ENCODE results near the gene MADD. TPM values are rescaled to one million over a fixed set of nuclear protein-coding genes. Genes with fewer than 3 reads are reported as not detected.
A peak's percentile ranks its signal among the peaks of the same experiment; 100 is the strongest.

Gene MADD
- total RNA-seq, 2 experiments from 2014 or later, result 55.7 to 61.2 TPM

DNA sequence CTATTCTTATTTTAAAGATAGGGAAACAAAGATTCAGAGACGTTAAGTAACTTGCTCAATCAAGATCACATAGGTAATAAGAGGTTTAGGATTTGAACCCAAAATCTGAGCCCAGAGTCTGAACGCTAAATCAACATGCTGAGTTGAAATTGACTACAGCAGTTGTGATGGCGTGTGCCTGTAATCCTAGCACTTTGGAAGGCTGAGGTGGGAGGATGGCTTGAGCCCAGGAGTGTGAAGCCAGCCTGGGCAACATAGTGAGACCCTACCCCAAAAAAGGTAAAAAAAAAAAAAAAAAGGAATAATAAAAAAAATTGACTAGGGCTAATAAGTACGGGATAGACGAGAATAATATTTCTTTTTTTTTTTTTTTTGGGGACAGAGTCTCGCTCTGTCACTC is 13.6 kb upstream of the MADD start:
- ATAC-seq (no peak), DNase-seq (no peak)
- TF ChIP-seq, protein P1, sequence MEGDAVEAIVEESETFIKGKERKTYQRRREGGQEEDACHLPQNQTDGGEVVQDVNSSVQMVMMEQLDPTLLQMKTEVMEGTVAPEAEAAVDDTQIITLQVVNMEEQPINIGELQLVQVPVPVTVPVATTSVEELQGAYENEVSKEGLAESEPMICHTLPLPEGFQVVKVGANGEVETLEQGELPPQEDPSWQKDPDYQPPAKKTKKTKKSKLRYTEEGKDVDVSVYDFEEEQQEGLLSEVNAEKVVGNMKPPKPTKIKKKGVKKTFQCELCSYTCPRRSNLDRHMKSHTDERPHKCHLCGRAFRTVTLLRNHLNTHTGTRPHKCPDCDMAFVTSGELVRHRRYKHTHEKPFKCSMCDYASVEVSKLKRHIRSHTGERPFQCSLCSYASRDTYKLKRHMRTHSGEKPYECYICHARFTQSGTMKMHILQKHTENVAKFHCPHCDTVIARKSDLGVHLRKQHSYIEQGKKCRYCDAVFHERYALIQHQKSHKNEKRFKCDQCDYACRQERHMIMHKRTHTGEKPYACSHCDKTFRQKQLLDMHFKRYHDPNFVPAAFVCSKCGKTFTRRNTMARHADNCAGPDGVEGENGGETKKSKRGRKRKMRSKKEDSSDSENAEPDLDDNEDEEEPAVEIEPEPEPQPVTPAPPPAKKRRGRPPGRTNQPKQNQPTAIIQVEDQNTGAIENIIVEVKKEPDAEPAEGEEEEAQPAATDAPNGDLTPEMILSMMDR (IDR thresholded peaks at IDR 0.05), result no peak
- H3K4me3 Mint-ChIP-seq, result no peak overlapping the region
- ChIA-PET POLR2A (no interaction called here), CTCF (interaction anchor here (4.2 kb wide), 1 partner anchor 77 kb away, joined by 46 read pairs; the partner anchor contains the start of gene ARFGAP2)
- no peaks in the 10 kb centered on the region for H3K9me3 Mint-ChIP-seq
- no peaks in the 10 kb centered on the region for H3K36me3 Mint-ChIP-seq (ENCODE audit: low read depth)
- intact Hi-C loops (cut with micrococcal nuclease), result loop anchor here (5.0 kb wide), 2 partner anchors 39 to 79 kb away; partner anchors contain the start of gene ARFGAP2
- peaks cover 18% of the 10 kb centered on the region for H3K4me1 Mint-ChIP-seq (ENCODE audit: low read depth)
- no peak overlapping the region for H3K27ac Mint-ChIP-seq
- no peaks in the 10 kb centered on the region for H3K27me3 Mint-ChIP-seq

DNA sequence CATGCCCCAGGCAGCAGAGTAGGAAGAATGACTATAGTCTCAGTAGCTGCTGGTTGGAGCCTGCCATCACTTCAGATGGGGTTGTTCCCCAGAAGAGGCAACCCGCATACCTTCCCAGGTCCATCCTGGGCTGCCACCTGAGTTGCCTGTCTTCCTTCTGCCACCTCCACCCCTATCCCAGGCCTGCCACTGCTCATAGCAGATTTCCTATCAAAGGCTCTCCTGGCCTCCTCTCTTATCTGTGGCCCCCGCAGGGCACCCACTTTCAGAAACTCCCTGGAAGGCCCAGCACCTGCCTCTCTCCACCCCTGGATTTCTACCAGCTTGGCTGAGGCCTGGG is 12.8 kb upstream of the MADD start:
- no peak overlapping the region for H3K4me3 Mint-ChIP-seq
- H3K4me1 Mint-ChIP-seq (ENCODE audit: low read depth), result peaks cover 18% of the 10 kb centered on the region
- ATAC-seq, result no peak
- DNase-seq, result no peak
- H3K27me3 Mint-ChIP-seq, result no peaks in the 10 kb centered on the region
- POLR2A ChIA-PET, result interaction anchor here (0.9 to 1.3 kb wide), 5 partner anchors 8 to 79 kb away, joined by 3 to 4 read pairs (median 3); partner anchors contain the start of genes ACP2 and DDB2
- no peak overlapping the region for H3K27ac Mint-ChIP-seq
- intact Hi-C loops (cut with micrococcal nuclease), result loop anchor here (5.0 kb wide), 2 partner anchors 40 to 80 kb away; partner anchors contain the start of gene ARFGAP2
- CTCF ChIA-PET, result interaction anchor here (1.2 to 5.4 kb wide), 3 partner anchors 8 to 78 kb away, joined by 3 to 47 read pairs (median 46); partner anchors contain the start of genes ACP2 and ARFGAP2
- no peaks in the 10 kb centered on the region for H3K36me3 Mint-ChIP-seq (ENCODE audit: low read depth)
- TF ChIP-seq, protein P1 (IDR thresholded peaks at IDR 0.05), result no peak
- no peaks in the 10 kb centered on the region for H3K9me3 Mint-ChIP-seq

DNA sequence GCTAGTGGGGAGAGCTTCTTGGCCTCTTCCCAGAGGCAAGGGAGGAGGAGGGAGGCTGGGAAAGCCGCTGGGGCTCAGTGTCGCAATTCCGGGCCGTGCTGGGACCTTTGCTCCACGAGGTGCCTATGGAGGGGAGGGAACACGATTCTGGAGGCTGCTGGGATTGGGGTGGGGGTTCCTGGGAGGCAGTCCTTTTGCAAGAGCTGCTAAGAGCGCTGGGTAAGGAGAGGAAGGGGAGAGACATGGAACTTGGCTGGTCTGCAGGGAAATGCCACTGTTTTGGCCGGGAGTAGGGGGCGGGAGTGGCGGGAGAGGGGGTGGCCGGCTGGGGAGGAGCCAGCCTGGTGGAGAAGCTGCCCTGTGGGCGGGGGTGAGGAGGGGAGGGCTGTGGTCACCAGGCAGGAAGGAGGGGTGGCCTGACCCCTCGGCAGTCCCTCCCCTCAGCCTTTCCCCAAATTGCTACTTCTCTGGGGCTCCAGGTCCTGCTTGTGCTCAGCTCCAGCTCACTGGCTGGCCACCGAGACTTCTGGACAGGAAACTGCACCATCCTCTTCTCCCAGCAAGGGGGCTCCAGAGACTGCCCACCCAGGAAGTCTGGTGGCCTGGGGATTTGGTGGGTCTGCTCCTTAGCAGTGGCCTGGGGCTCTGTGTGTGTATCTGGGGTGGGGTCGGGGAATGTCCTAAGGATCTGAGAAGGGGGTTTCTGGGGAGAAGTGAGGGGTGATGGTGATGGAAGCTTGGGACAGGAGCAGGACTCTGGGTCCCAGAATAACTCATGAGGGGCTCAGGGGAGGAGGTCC is 12.2 kb upstream of the MADD start, which contains the start of gene NR1H3:
Gene NR1H3 (plus strand): TSS at position 480 of the 800 bp plus-strand sequence. CDS start 1,221 bp downstream, outside the sequence.
- ChIA-PET POLR2A (interaction anchor here (0.9 to 1.3 kb wide), 6 partner anchors 9 to 80 kb away, joined by 3 to 4 read pairs (median 3); partner anchors contain the start of genes ACP2 and DDB2), CTCF (interaction anchor here (1.2 to 5.4 kb wide), 9 partner anchors 9 to 97 kb away, joined by 3 to 47 read pairs (median 12); partner anchors contain the start of genes ACP2 and ARFGAP2)
- H3K36me3 Mint-ChIP-seq (ENCODE audit: low read depth), result no peaks in the 10 kb centered on the region
- ATAC-seq, result peak; percentile 58
- TF ChIP-seq, protein P1 (IDR thresholded peaks at IDR 0.05), result no peak
- peaks cover 18% of the 10 kb centered on the region for H3K4me1 Mint-ChIP-seq (ENCODE audit: low read depth)
- H3K27ac Mint-ChIP-seq, result no peak within 1 kb of the TSS
- no peak for DNase-seq
- H3K4me3 Mint-ChIP-seq, result no peak within 1 kb of the TSS
- H3K9me3 Mint-ChIP-seq, result no peaks in the 10 kb centered on the region
- no peaks in the 10 kb centered on the region for H3K27me3 Mint-ChIP-seq
- intact Hi-C loops (cut with micrococcal nuclease), result loop anchor here (5.0 kb wide), 2 partner anchors 40 to 80 kb away; partner anchors contain the start of gene ARFGAP2

DNA sequence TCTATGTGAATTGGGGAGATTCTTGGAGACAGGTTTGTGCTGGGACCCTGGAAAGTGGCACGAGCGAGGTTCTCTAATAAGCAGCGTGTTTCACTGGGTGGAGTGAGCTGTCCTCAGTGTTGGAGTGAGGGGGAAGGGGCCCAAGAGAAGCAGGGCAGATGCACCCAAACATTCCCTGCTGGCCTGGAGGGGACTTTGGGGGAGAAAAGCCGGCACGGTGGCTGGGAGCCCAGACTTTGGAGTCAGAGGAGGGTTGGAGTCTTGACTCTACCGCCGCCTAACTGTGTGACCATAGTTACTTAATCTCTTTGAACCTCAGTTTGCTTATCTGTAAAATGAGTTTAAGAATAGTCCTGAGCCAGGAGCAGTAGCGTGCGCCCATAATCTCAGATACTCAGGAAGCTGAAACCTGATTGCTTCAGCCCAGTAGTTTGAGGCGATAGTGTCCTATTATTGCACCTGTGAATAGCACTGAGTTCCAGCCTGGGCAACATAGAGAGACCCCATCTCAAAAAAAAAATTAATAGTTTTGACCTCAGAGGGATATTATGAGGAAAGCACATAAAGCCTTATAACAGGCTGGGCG is 11.5 kb upstream of the MADD start:
- POLR2A ChIA-PET, result interaction anchor here (0.9 to 3.4 kb wide), 6 partner anchors 9 to 81 kb away, joined by 3 to 21 read pairs (median 4); partner anchors contain the start of gene ACP2
- Mint-ChIP-seq H3K9me3 (no peaks in the 10 kb centered on the region), H3K4me3 (no peak overlapping the region), H3K36me3 (ENCODE audit: low read depth) (no peaks in the 10 kb centered on the region), H3K4me1 (ENCODE audit: low read depth) (peaks cover 18% of the 10 kb centered on the region), H3K27ac (no peak overlapping the region), H3K27me3 (no peaks in the 10 kb centered on the region)
- DNase-seq, result no peak
- CTCF ChIA-PET, result interaction anchor here (0.8 to 5.4 kb wide), 16 partner anchors 9 to 152 kb away, joined by 3 to 47 read pairs (median 6); partner anchors contain the start of genes ACP2, ARFGAP2 and PACSIN3
- TF ChIP-seq, protein P1 (IDR thresholded peaks at IDR 0.05), result no peak
- no peak for ATAC-seq
- intact Hi-C loops (cut with micrococcal nuclease), result loop anchor here (5.0 kb wide), 2 partner anchors 41 to 81 kb away; partner anchors contain the start of gene ARFGAP2

Data from activated CD8-positive, alpha-beta T cell treated with anti-CD3 and anti-CD28 coated beads for 36 hours (primary cell).